Activated T-helper 9 cell treated with anti-CD3 and anti-CD28 coated beads, Interleukin-2, amount 50 U/mL, for 16 hours (primary cell): ENCODE measurements around the gene PRR20A.
"Not testable (repeated sequence)": the region's sequence is repeated elsewhere in the genome, so short reads cannot be mapped to it uniquely, and the experiment has no call there.

Experiments
- DNase-seq: peaks from one replicate; pipeline ENCODE4 v3.0.0-alpha.2; 2020; ENCODE audit warnings: low read depth

The PRR20A gene

GRCh38 chr13:57140235-57140968 is at the start of gene PRR20A:
TSS of gene PRR20A (plus strand) at chr13:57140918. CDS start at chr13:57141305, 387 bp downstream.
- DNase-seq, result not testable (repeated sequence)

GRCh38 chr13:57114945-57115344 is 25.8 kb upstream of the PRR20A start:
- DNase-seq, result no peak

GRCh38 chr13:57123681-57124080 is 17.0 kb upstream of the PRR20A start:
- no peak for DNase-seq

GRCh38 chr13:57128909-57129308 is 11.8 kb upstream of the PRR20A start:
- no peak for DNase-seq

- no peak for DNase-seq
Measured at GRCh38 chr13:57136093-57136492, 4.6 kb upstream of the PRR20A start.

GRCh38 chr13:57137585-57137984 is 3.1 kb upstream of the PRR20A start:
- no peak for DNase-seq

GRCh38 chr13:57138988-57139387 is 1.7 kb upstream of the PRR20A start:
- DNase-seq, result no peak

GRCh38 chr13:57139781-57140180 is 937 bp upstream of the PRR20A start:
- DNase-seq, result not testable (repeated sequence)

- not testable (repeated sequence) for DNase-seq
Measured at GRCh38 chr13:57147188-57147587, 6.5 kb downstream of the PRR20A start, which contains the start of gene PRR20B. TSS of gene PRR20B (plus strand) at chr13:57147488. CDS start at chr13:57147875, 387 bp downstream.

GRCh38 chr13:57148106-57148505 is 7.4 kb downstream of the PRR20A start:
- not testable (repeated sequence) for DNase-seq

- not testable (repeated sequence) for DNase-seq
Measured at GRCh38 chr13:57153761-57154160, 13.0 kb downstream of the PRR20A start, which contains the start of gene PRR20C. TSS of gene PRR20C (plus strand) at chr13:57154061. CDS start at chr13:57154448, 387 bp downstream.

GRCh38 chr13:57160332-57160731 is 19.6 kb downstream of the PRR20A start, which contains the start of gene PRR20D:
TSS of gene PRR20D (plus strand) at chr13:57160632. CDS start at chr13:57161019, 387 bp downstream.
- not testable (repeated sequence) for DNase-seq

GRCh38 chr13:57166897-57167296 is 26.2 kb downstream of the PRR20A start, which contains the start of gene PRR20E:
TSS of gene PRR20E (plus strand) at chr13:57167197. CDS start at chr13:57167584, 387 bp downstream.
- DNase-seq, result not testable (repeated sequence)

GRCh38 chr13:57191667-57192066 is 50.9 kb downstream of the PRR20A start:
- DNase-seq, result no peak
